ENCODE data around the gene SHTN1. TPM values are rescaled to one million over a fixed set of nuclear protein-coding genes. Genes with fewer than 3 reads are reported as not detected.

Gene SHTN1
- total RNA-seq, 4 donors from 2014 or later, result 20.9 to 55.5 (median 25.2) TPM

- no peak overlapping the region for H3K27ac ChIP-seq
- H3K36me3 ChIP-seq, result no peaks in the 10 kb centered on the region
- no peak for DNase-seq (ENCODE audit: low spot score in 2 of 2)
- no peak for TF ChIP-seq EP300 (IDR thresholded peaks at IDR 0.05)
- no peak for TF ChIP-seq POLR2A (IDR thresholded peaks at IDR 0.05)
- TF ChIP-seq CTCF (IDR thresholded peaks at IDR 0.05), result no peak
- TF ChIP-seq POLR2AphosphoS5 (IDR thresholded peaks at IDR 0.05), result no peak
- no peaks in the 10 kb centered on the region for H3K4me1 ChIP-seq
- no peak overlapping the region for H3K4me3 ChIP-seq
- no peaks in the 10 kb centered on the region for H3K27me3 ChIP-seq
- no peaks in the 10 kb centered on the region for H3K9me3 ChIP-seq
- 96% methylated on average over 2 of the region's 2 CpGs for WGBS
Measured at GRCh38 chr10:116993610-116994009, 11.4 kb downstream of the SHTN1 start.

GRCh38 chr10:116992183-116992582 lies 12.8 kb downstream of the SHTN1 start:
- Histone ChIP-seq H3K4me3 (no peak overlapping the region), H3K9me3 (no peaks in the 10 kb centered on the region), H3K27ac (no peak overlapping the region), H3K36me3 (no peaks in the 10 kb centered on the region), H3K27me3 (no peaks in the 10 kb centered on the region), H3K4me1 (no peaks in the 10 kb centered on the region)
- WGBS, result 70% methylated on average over 1 of the region's 1 CpG
- DNase-seq (ENCODE audit: low spot score in 2 of 2), result no peak
- TF ChIP-seq CTCF (IDR thresholded peaks at IDR 0.05) (no peak), POLR2AphosphoS5 (IDR thresholded peaks at IDR 0.05) (no peak), EP300 (IDR thresholded peaks at IDR 0.05) (no peak), POLR2A (IDR thresholded peaks at IDR 0.05) (no peak)

- 67% methylated on average over 3 of the region's 3 CpGs for WGBS
- H3K36me3 ChIP-seq, result no peaks in the 10 kb centered on the region
- H3K9me3 ChIP-seq, result no peaks in the 10 kb centered on the region
- no peak overlapping the region for H3K27ac ChIP-seq
- DNase-seq (ENCODE audit: low spot score in 2 of 2), result no peak
- no peak overlapping the region for H3K4me3 ChIP-seq
- no peaks in the 10 kb centered on the region for H3K4me1 ChIP-seq
- no peak for TF ChIP-seq POLR2A (IDR thresholded peaks at IDR 0.05)
- no peaks in the 10 kb centered on the region for H3K27me3 ChIP-seq
Measured at GRCh38 chr10:116990276-116990800, 14.6 kb downstream of the SHTN1 start.

- Histone ChIP-seq H3K9me3 (no peaks in the 10 kb centered on the region), H3K4me3 (no peak overlapping the region), H3K4me1 (no peaks in the 10 kb centered on the region), H3K27me3 (no peaks in the 10 kb centered on the region), H3K27ac (no peak overlapping the region), H3K36me3 (no peaks in the 10 kb centered on the region)
- TF ChIP-seq EP300 (IDR thresholded peaks at IDR 0.05), result no peak
- 84% methylated on average over 4 of the region's 4 CpGs for WGBS
- DNase-seq (ENCODE audit: low spot score in 2 of 2), result no peak
Measured at GRCh38 chr10:116989439-116989838, 15.5 kb downstream of the SHTN1 start.

GRCh38 chr10:116988311-116988710 lies 16.7 kb downstream of the SHTN1 start:
- Histone ChIP-seq H3K4me1 (no peaks in the 10 kb centered on the region), H3K36me3 (no peaks in the 10 kb centered on the region), H3K27ac (no peak overlapping the region), H3K27me3 (no peaks in the 10 kb centered on the region), H3K4me3 (no peak overlapping the region), H3K9me3 (no peaks in the 10 kb centered on the region)
- no peak for TF ChIP-seq POLR2AphosphoS5 (IDR thresholded peaks at IDR 0.05)
- no peak for TF ChIP-seq POLR2A (IDR thresholded peaks at IDR 0.05)
- TF ChIP-seq CTCF (IDR thresholded peaks at IDR 0.05), result no peak
- no peak for TF ChIP-seq EP300 (IDR thresholded peaks at IDR 0.05)
- no peak for DNase-seq (ENCODE audit: low spot score in 2 of 2)

GRCh38 chr10:116985611-116986010 lies 19.4 kb downstream of the SHTN1 start:
- DNase-seq (ENCODE audit: low spot score in 2 of 2), result no peak
- no peaks in the 10 kb centered on the region for H3K27me3 ChIP-seq
- no peaks in the 10 kb centered on the region for H3K9me3 ChIP-seq
- no peak for TF ChIP-seq CTCF (IDR thresholded peaks at IDR 0.05)
- TF ChIP-seq EP300 (IDR thresholded peaks at IDR 0.05), result no peak
- no peak for TF ChIP-seq POLR2A (IDR thresholded peaks at IDR 0.05)
- no peak for TF ChIP-seq POLR2AphosphoS5 (IDR thresholded peaks at IDR 0.05)
- H3K36me3 ChIP-seq, result no peaks in the 10 kb centered on the region
- no peaks in the 10 kb centered on the region for H3K4me1 ChIP-seq
- 89% methylated on average over 2 of the region's 2 CpGs for WGBS
- H3K4me3 ChIP-seq, result no peak overlapping the region
- no peak overlapping the region for H3K27ac ChIP-seq

Measured in suprapubic skin (tissue), 4 donors.